GM10266 (cell line): Measurements from ENCODE around the gene GMPPA.

ENCODE experiments used
- DNase-seq: peaks from one replicate; pipeline ENCODE4 v3.0.0; 2012; ENCODE audit errors: extremely low spot score
- TF ChIP-seq, protein P1 (sequence below): IDR thresholded peaks from 2 replicates; pipeline ENCODE4 v1.5.1; 2012; ENCODE audit warnings: mild to moderate bottlenecking, low read depth; ENCODE audit not compliant: control insufficient read depth, insufficient read depth; ENCODE audit errors: missing control alignments

GMPPA gene

GRCh38 chr2:219482674-219483405 is 15.9 kb upstream of the GMPPA start:
- DNase-seq = no peak
- TF ChIP-seq, protein P1, sequence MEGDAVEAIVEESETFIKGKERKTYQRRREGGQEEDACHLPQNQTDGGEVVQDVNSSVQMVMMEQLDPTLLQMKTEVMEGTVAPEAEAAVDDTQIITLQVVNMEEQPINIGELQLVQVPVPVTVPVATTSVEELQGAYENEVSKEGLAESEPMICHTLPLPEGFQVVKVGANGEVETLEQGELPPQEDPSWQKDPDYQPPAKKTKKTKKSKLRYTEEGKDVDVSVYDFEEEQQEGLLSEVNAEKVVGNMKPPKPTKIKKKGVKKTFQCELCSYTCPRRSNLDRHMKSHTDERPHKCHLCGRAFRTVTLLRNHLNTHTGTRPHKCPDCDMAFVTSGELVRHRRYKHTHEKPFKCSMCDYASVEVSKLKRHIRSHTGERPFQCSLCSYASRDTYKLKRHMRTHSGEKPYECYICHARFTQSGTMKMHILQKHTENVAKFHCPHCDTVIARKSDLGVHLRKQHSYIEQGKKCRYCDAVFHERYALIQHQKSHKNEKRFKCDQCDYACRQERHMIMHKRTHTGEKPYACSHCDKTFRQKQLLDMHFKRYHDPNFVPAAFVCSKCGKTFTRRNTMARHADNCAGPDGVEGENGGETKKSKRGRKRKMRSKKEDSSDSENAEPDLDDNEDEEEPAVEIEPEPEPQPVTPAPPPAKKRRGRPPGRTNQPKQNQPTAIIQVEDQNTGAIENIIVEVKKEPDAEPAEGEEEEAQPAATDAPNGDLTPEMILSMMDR = no peak

DNA sequence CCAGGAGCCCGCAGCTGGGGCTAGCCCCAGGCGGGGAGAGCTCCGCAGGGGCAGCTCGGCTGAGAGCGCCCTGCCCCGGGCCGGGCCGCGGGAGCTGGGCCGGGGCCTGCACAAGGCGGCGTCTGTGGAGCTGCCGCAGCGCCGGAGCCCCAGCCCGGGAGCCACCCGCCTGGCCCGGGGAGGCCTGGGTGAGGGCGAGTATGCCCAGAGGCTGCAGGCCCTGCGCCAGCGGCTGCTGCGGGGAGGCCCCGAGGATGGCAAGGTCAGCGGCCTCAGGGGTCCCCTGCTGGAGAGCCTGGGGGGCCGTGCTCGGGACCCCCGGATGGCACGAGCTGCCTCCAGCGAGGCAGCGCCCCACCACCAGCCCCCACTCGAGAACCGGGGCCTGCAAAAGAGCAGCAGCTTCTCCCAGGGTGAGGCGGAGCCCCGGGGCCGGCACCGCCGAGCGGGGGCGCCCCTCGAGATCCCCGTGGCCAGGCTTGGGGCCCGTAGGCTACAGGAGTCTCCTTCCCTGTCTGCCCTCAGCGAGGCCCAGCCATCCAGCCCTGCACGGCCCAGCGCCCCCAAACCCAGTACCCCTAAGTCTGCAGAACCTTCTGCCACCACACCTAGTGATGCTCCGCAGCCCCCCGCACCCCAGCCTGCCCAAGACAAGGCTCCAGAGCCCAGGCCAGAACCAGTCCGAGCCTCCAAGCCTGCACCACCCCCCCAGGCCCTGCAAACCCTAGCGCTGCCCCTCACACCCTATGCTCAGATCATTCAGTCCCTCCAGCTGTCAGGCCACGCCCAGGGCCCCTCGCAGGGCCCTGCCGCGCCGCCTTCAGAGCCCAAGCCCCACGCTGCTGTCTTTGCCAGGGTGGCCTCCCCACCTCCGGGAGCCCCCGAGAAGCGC is 15.0 kb upstream of the GMPPA start:
- TF ChIP-seq, protein P1 = no peak
- DNase-seq = no peak

DNA sequence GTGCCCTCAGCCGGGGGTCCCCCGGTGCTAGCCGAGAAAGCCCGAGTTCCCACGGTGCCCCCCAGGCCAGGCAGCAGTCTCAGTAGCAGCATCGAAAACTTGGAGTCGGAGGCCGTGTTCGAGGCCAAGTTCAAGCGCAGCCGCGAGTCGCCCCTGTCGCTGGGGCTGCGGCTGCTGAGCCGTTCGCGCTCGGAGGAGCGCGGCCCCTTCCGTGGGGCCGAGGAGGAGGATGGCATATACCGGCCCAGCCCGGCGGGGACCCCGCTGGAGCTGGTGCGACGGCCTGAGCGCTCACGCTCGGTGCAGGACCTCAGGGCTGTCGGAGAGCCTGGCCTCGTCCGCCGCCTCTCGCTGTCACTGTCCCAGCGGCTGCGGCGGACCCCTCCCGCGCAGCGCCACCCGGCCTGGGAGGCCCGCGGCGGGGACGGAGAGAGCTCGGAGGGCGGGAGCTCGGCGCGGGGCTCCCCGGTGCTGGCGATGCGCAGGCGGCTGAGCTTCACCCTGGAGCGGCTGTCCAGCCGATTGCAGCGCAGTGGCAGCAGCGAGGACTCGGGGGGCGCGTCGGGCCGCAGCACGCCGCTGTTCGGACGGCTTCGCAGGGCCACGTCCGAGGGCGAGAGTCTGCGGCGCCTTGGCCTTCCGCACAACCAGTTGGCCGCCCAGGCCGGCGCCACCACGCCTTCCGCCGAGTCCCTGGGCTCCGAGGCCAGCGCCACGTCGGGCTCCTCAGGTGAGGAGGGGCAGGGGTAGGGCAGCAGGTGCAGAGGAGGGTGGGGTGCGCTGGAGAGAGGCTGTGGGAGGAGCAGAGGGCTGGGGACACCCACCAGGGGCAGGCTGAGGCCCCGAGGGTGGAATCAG is 14.1 kb upstream of the GMPPA start:
- TF ChIP-seq, protein P1 = no peak
- DNase-seq = no peak

GRCh38 chr2:219485201-219485580 is 13.5 kb upstream of the GMPPA start:
- no peak for DNase-seq
- TF ChIP-seq, protein P1 = no peak

DNA sequence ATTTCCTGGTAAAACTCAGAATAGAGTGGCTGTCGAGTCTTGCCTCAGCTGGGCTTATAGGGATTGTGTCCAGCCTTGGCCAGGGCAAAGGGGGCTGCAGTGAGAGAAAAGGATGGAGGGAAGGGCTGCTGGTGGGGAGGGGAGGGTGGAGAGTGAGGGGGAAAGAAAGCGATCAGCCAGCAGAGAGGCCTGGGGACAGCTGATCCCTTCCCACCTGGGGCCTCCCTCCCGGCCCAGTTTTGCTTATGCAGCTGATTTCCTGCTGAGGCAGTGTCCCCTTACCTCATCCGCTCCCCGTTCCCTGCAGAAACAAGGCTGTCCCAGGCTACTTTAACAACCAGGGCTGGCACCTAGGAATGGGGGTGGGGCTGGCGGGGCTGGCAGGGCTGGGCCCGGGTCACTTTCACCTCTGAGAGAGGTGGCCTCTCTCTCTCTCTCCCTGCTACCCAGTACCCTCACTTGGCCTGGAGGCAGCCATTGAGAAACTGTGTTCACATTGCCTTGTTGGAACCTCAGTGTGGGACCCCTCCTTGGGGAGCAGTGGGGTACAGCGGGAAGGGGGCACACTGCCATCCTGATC is 12.2 kb upstream of the GMPPA start:
- TF ChIP-seq, protein P1 = no peak
- no peak for DNase-seq

GRCh38 chr2:219488149-219488843 is 10.4 kb upstream of the GMPPA start:
- no peak for DNase-seq
- TF ChIP-seq, protein P1 = no peak
